Transverse colon (tissue), 4 donors: ENCODE results near the gene TMEM205. TPM values are rescaled to one million over a fixed set of nuclear protein-coding genes. Genes with fewer than 3 reads are reported as not detected.

Experiments
- DNase-seq: peaks from one replicate; pipeline ENCODE4 v3.0.0-alpha.2; 2019
- H3K27ac ChIP-seq, 4 donors: fragments of 200-600 bp; sonication (generic); 2 replicates each; pipeline ENCODE4 v1.5.1; 2016 to 2018; ENCODE audit warnings: inconsistent platforms in 4 of 4
- H3K27me3 ChIP-seq: fragments of 200-600 bp; sonication (generic); 2 replicates; pipeline ENCODE4 v1.5.1; 2017; ENCODE audit warnings: inconsistent platforms
- H3K36me3 ChIP-seq, 4 donors: fragments of 200-600 bp; sonication (generic); 2 replicates each; pipeline ENCODE4 v1.5.1; 2017 to 2019; ENCODE audit warnings: inconsistent platforms in 4 of 4
- H3K4me1 ChIP-seq, 4 donors: fragments of 200-600 bp; sonication (generic); 2 replicates each; pipeline ENCODE4 v1.5.1; 2017 to 2020; ENCODE audit warnings: inconsistent platforms in 4 of 4
- H3K4me3 ChIP-seq, 4 donors: fragments of 200-600 bp; sonication (generic); 1 replicate in 1 of 4; 2 replicates in 3 of 4; pipeline versions ENCODE4 v1.5.1 to v1.6.1; 2017 to 2019; ENCODE audit warnings: inconsistent platforms in 4 of 4
- H3K9me3 ChIP-seq, 2 donors: fragments of 200-600 bp; sonication (generic); 2 replicates each; pipeline ENCODE4 v1.5.1; 2017 to 2019; ENCODE audit warnings: inconsistent platforms in 2 of 2
- EP300 ChIP-seq: sonication (generic); formaldehyde crosslinking; IDR thresholded peaks from one replicate; pipeline ENCODE4 v1.6.1; 2017; ENCODE audit warnings: antibody characterized with exemption, low read depth
- POLR2A ChIP-seq: fragments of 450-650 bp; IDR thresholded peaks from one replicate; pipeline ENCODE4 v1.6.1; 2016; ENCODE audit warnings: antibody characterized with exemption, mild to moderate bottlenecking, moderate library complexity
- POLR2AphosphoS5 ChIP-seq, 3 donors: sonication (generic); formaldehyde crosslinking; IDR thresholded peaks; one replicate each; pipeline ENCODE4 v1.6.1; 2016; ENCODE audit warnings: antibody characterized with exemption in 3 of 3
- WGBS, 2 donors: methylation state at CpG; one replicate each; pipeline ENCODE4 v1.1.5; 2018; ENCODE audit warnings: low coverage in 1 of 2; 5-methylcytosine and 5-hydroxymethylcytosine counted together
- in situ Hi-C, 4 donors: fragments of 200-750 bp; cut with MboI; loops; one replicate each; pipeline versions ENCODE4 v1.15.0 to v1.15.1; 2017; ENCODE audit warnings: low sequenced_read_pairs in 3 of 4, low pct_ligation_motif_present in 1 of 4, low pct_unique_long_range_greater_than_20kb in 1 of 4
- intact Hi-C: fragments of 100-400 bp; cut with DNase I; formaldehyde crosslinking; loops from one replicate; pipeline ENCODE4 v1.15.1; 2023; ENCODE audit warnings: low total_unique reads
- total RNA-seq, 4 donors: library from RNA; depleted of rRNA; stranded (reverse); fragments of >200 nt; gene quantifications; one replicate each; pipeline ENCODE4 v1.1.0, GENCODE V29; 2016
- TF ChIP-seq, protein P1 (sequence below), 5 experiments: fragments of 200-600 bp in 3 of 5; fragments of 450-650 bp in 2 of 5; sonication (generic) in 3 of 5; IDR thresholded peaks; 1 replicate in 2 of 5; 2 replicates in 3 of 5; pipeline ENCODE4 v1.5.1; 2016 to 2017; ENCODE audit warnings: antibody characterized with exemption in 5 of 5, inconsistent platforms in 3 of 5, mild to moderate bottlenecking in 2 of 5, moderate library complexity in 1 of 5

The TMEM205 gene
- total RNA-seq, 4 donors from 2014 or later = 18.7 to 163 (median 88.4) TPM

DNA sequence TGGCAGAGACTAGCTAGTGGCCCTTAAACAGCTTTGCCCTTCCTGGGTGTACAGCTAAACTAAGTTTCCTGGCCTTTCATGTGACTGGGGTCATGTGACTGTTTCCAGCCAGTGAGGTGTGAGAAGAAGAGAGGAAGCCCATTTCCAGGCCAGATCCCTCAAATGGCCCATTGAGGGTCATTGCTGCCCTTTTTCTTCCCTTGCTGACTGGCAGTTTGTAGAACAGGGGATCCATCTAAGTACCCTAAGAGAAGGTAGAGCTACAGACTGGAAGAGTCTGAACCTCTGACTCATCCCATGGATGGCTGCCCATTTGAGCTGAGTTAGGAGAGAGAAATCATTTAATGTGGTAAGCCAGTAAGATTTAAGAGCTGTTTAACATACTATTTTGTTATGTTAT lies 31.2 kb upstream of the TMEM205 start:
- H3K4me3 ChIP-seq = no peak overlapping the region
- H3K27me3 ChIP-seq = no peaks in the 10 kb centered on the region
- H3K36me3 ChIP-seq = no peaks in the 10 kb centered on the region
- H3K9me3 ChIP-seq = no peaks in the 10 kb centered on the region
- peak; percentile 48 for DNase-seq
- H3K4me1 ChIP-seq = peaks cover 29 to 58% (median 49%) of the 10 kb centered on the region in 4 donors
- TF ChIP-seq EP300 = no peak
- no peak for TF ChIP-seq POLR2A
- TF ChIP-seq POLR2AphosphoS5 (IDR thresholded peaks at IDR 0.05) = no peak
- TF ChIP-seq, protein P1, sequence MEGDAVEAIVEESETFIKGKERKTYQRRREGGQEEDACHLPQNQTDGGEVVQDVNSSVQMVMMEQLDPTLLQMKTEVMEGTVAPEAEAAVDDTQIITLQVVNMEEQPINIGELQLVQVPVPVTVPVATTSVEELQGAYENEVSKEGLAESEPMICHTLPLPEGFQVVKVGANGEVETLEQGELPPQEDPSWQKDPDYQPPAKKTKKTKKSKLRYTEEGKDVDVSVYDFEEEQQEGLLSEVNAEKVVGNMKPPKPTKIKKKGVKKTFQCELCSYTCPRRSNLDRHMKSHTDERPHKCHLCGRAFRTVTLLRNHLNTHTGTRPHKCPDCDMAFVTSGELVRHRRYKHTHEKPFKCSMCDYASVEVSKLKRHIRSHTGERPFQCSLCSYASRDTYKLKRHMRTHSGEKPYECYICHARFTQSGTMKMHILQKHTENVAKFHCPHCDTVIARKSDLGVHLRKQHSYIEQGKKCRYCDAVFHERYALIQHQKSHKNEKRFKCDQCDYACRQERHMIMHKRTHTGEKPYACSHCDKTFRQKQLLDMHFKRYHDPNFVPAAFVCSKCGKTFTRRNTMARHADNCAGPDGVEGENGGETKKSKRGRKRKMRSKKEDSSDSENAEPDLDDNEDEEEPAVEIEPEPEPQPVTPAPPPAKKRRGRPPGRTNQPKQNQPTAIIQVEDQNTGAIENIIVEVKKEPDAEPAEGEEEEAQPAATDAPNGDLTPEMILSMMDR (IDR thresholded peaks at IDR 0.05) = no peak
- intact Hi-C loops = no loop called here
- in situ Hi-C loops = loop anchor here in 2 of 4 donors (10.0 to 25.0 kb wide), 2 partner anchors 58 to 110 kb away; partner anchors contain the start of genes ELAVL3 (in 1 of the 2), ODAD3 (in 1 of the 2) and PRKCSH (in 1 of the 2)
- H3K27ac ChIP-seq = peak overlapping the region; percentile 47 to 97 (median 72)

DNA sequence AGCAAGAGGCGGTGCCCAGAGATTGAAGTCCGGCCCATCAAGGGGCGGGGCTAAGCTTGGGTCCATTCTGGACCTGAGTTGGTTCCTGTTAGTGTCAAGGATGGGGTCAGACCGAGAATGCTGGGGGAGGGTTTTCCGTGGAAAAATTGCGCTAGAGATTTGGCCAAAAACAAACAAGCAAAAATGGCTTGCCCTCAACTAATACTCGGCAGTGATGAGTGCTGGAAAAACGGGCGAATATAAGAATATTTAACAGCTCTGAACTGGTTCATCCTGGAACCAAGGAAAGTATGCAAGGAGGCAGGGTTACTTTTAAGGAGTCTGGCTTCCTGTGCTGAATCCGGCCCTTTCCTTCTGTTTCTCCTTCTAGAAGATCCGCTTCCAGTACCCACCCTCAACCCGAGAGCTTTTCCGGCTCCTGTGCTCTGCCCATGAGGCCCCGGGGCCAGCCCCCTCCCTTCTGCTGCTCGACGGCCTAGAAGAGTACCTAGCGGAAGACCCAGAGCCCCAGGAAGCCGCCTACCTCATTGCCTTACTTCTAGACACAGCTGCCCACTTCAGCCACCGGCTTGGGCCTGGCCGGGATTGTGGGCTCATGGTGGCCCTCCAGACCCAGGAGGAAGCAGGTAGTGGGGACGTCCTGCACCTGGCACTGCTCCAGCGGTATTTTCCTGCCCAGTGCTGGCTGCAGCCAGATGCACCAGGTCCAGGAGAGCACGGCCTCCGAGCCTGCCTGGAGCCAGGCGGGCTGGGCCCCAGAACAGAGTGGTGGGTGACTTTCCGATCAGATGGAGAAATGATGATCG lies 29.3 kb upstream of the TMEM205 start:
- Histone ChIP-seq H3K4me3 (peak overlapping the region; percentile 47 to 62 (median 56)), H3K4me1 (peaks cover 23 to 45% (median 37%) of the 10 kb centered on the region in 4 donors), H3K36me3 (no peaks in the 10 kb centered on the region), H3K9me3 (no peaks in the 10 kb centered on the region), H3K27me3 (no peaks in the 10 kb centered on the region), H3K27ac (peak overlapping the region; percentile 92 to 97 (median 94))
- in situ Hi-C loops (loop anchor here in 2 of 4 donors (10.0 to 25.0 kb wide), 2 partner anchors 59 to 112 kb away; partner anchors contain the start of genes ELAVL3 (in 1 of the 2), ODAD3 (in 1 of the 2) and PRKCSH (in 1 of the 2)), intact Hi-C loops (no loop called here)
- TF ChIP-seq POLR2A = peak; percentile 74
- TF ChIP-seq EP300 = no peak
- TF ChIP-seq POLR2AphosphoS5 (IDR thresholded peaks at IDR 0.05) = peak; percentile 80 to 94 (median 90)
- TF ChIP-seq, protein P1 (IDR thresholded peaks at IDR 0.05) = no peak
- DNase-seq = peak; percentile 74
- WGBS, 2 donors = 1 to 7% methylated on average over 13 to 27 of the region's 27 CpGs

DNA sequence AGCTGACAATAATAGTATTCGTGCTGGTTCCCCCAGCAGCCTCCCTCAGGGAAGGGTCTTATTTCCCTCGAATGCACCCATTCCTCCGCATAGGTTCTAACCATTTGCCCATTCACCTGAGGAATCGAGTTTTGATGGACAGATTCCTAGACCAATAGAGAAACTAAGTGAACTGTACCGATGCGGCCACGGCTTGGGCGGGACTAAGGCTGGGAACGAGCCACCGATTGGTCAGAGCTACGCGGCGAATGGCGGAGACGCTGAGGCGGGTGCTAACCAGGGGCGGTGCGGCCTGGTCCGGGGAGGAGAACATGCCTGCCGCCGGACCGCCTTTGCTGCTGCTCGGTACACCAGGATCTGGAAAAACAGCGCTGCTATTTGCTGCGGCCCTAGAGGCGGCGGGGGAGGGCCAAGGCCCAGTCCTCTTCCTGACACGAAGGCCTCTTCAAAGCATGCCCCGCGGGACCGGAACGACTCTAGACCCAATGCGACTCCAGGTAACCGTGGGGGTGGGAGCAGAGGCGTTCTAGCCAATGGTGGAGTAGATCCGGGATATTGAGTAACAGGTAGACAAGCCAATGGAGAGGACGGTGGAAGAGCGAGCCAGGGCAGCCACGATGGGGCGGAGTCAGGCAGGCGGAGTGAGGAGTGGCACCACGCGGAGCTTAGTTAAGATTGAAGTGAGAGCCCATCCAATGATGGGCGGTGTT lies 28.5 kb upstream of the TMEM205 start, which contains the start of gene SWSAP1:
Gene SWSAP1, plus strand, starts transcription at position 234 of the 710 bp plus-strand sequence. Its CDS starts 15 bp downstream, at position 249.
- in situ Hi-C loops (loop anchor here in 2 of 4 donors (10.0 to 25.0 kb wide), 2 partner anchors 60 to 113 kb away; partner anchors contain the start of genes ELAVL3 (in 1 of the 2), ODAD3 (in 1 of the 2) and PRKCSH (in 1 of the 2)), intact Hi-C loops (no loop called here)
- TF ChIP-seq POLR2A (peak; percentile 70), EP300 (no peak), POLR2AphosphoS5 (IDR thresholded peaks at IDR 0.05) (peak in 1 of 3 donors; percentile 53)
- TF ChIP-seq, protein P1 (IDR thresholded peaks at IDR 0.05) = no peak
- Histone ChIP-seq H3K36me3 (no peaks in the 10 kb centered on the region), H3K27ac (peak within 1 kb of the TSS; percentile 92 to 97 (median 94)), H3K4me1 (peaks cover 18 to 39% (median 32%) of the 10 kb centered on the region in 4 donors), H3K4me3 (peak within 1 kb of the TSS; percentile 50 to 70 (median 62)), H3K9me3 (no peaks in the 10 kb centered on the region), H3K27me3 (no peaks in the 10 kb centered on the region)
- peak; percentile 99 for DNase-seq
- WGBS, 2 donors = 0% methylated on average over 2 to 44 of the region's 44 CpGs
